GM19324 (cell line): ENCODE measurements around the gene SCNN1B.
"Not testable (repeated sequence)": the region's sequence is repeated elsewhere in the genome, so short reads cannot be mapped to it uniquely, and the experiment has no call there.

Experiments used
- ATAC-seq: cut with Tn5 transposase; IDR thresholded peaks from one replicate; pipeline ENCODE4 v1.9.1; 2021; ENCODE audit warnings: mild to moderate bottlenecking, moderate library complexity; ENCODE audit not compliant: unreplicated experiment, low FRiP score

SCNN1B gene

GRCh38 chr16:23375643-23376042, 73.5 kb downstream of the SCNN1B start:
- ATAC-seq, result no peak

GRCh38 chr16:23377071-23377931, 75.2 kb downstream of the SCNN1B start:
- no peak for ATAC-seq

GRCh38 chr16:23378256-23378655, 76.2 kb downstream of the SCNN1B start:
- ATAC-seq, result no peak

- ATAC-seq, result no peak
Observed at GRCh38 chr16:23378921-23379320, 76.8 kb downstream of the SCNN1B start.

GRCh38 chr16:23379707-23380106, 77.6 kb downstream of the SCNN1B start:
- ATAC-seq, result no peak

- no peak for ATAC-seq
Observed at GRCh38 chr16:23380501-23380951, 78.4 kb downstream of the SCNN1B start.

GRCh38 chr16:23381702-23382101, 79.6 kb downstream of the SCNN1B start:
- not testable (repeated sequence) for ATAC-seq

- ATAC-seq, result no peak
Observed at GRCh38 chr16:23382279-23382678, 80.2 kb downstream of the SCNN1B start.

GRCh38 chr16:23383881-23384280, 81.8 kb downstream of the SCNN1B start:
- no peak for ATAC-seq

- no peak for ATAC-seq
Observed at GRCh38 chr16:23384878-23385277, 82.8 kb downstream of the SCNN1B start.

GRCh38 chr16:23385441-23385840, 83.3 kb downstream of the SCNN1B start:
- ATAC-seq, result no peak

GRCh38 chr16:23387666-23388065, 85.6 kb downstream of the SCNN1B start:
- ATAC-seq, result no peak

GRCh38 chr16:23388786-23389185, 86.7 kb downstream of the SCNN1B start:
- no peak for ATAC-seq

- ATAC-seq, result no peak
Observed at GRCh38 chr16:23389201-23389600, 87.1 kb downstream of the SCNN1B start.

- ATAC-seq, result not testable (repeated sequence)
Observed at GRCh38 chr16:23389936-23390335, 87.8 kb downstream of the SCNN1B start.

- no peak for ATAC-seq
Observed at GRCh38 chr16:23391381-23392222, 89.5 kb downstream of the SCNN1B start.

GRCh38 chr16:23392223-23392600, 90.1 kb downstream of the SCNN1B start:
- ATAC-seq, result no peak

GRCh38 chr16:23394141-23394831, 92.2 kb downstream of the SCNN1B start:
- ATAC-seq, result no peak

GRCh38 chr16:23395732-23396131, 93.6 kb downstream of the SCNN1B start:
- ATAC-seq, result no peak

GRCh38 chr16:23397464-23397863, 95.4 kb downstream of the SCNN1B start:
- no peak for ATAC-seq
